Fibroblast of lung (primary cell): ENCODE data around the gene PKDCC. TPM values are rescaled to one million over a fixed set of nuclear protein-coding genes. Genes with fewer than 3 reads are reported as not detected.

ENCODE experiments used
- DNase-seq, 2 donors: peaks; one replicate each; pipeline versions ENCODE4 v3.0.0 to v3.0.0-alpha.2; 2010; ENCODE audit warnings: low read depth in 2 of 2
- H2AFZ ChIP-seq: 2 replicates; pipeline ENCODE4 v1.5.1; 2012; ENCODE audit warnings: low read length, control low read depth, inconsistent platforms
- H3K27ac ChIP-seq: 2 replicates; pipeline ENCODE4 v1.5.1; 2011; ENCODE audit warnings: low read length, control low read depth; ENCODE audit not compliant: insufficient read depth
- H3K27me3 ChIP-seq: 2 replicates; pipeline ENCODE4 v1.5.1; 2011; ENCODE audit warnings: mild to moderate bottlenecking, low read length; ENCODE audit not compliant: control insufficient read depth, insufficient read depth
- H3K36me3 ChIP-seq: 2 replicates; pipeline ENCODE4 v1.5.1; 2011; ENCODE audit warnings: low read length; ENCODE audit not compliant: control insufficient read depth, insufficient read depth
- H3K4me1 ChIP-seq: 2 replicates; pipeline ENCODE4 v1.5.1; 2011; ENCODE audit warnings: low read length; ENCODE audit not compliant: control insufficient read depth, insufficient read depth; ENCODE audit errors: extremely low read depth
- H3K4me2 ChIP-seq: 2 replicates; pipeline ENCODE4 v1.5.1; 2011; ENCODE audit warnings: low read length, control low read depth; ENCODE audit not compliant: insufficient read depth; ENCODE audit errors: extremely low read depth
- H3K4me3 ChIP-seq, 4 experiments: fragments of 200-600 bp in 1 of 4; sonication (generic) in 1 of 4; replicated peaks in 1 of 4; 2 replicates each; pipeline ENCODE4 v1.5.1; 2011 to 2016; ENCODE audit warnings: low read length in 4 of 4, low read depth in 3 of 4, mild to moderate bottlenecking in 3 of 4, control low read depth in 2 of 4, inconsistent platforms in 1 of 4, mixed read lengths in 1 of 4; ENCODE audit not compliant: insufficient read depth in 1 of 4; ENCODE audit errors: control extremely low read depth in 1 of 4
- H3K79me2 ChIP-seq: 2 replicates; pipeline ENCODE4 v1.5.1; 2012; ENCODE audit warnings: mild to moderate bottlenecking, low read length, inconsistent platforms; ENCODE audit not compliant: control insufficient read depth, insufficient read depth
- H3K9ac ChIP-seq: 2 replicates; pipeline ENCODE4 v1.5.1; 2011; ENCODE audit warnings: mild to moderate bottlenecking, low read length, control low read depth; ENCODE audit not compliant: insufficient read depth
- H3K9me3 ChIP-seq: 2 replicates; pipeline ENCODE4 v1.5.1; 2012; ENCODE audit warnings: low read depth, low read length; ENCODE audit not compliant: control insufficient read depth, insufficient read depth
- H4K20me1 ChIP-seq: 2 replicates; pipeline ENCODE4 v1.5.1; 2011; ENCODE audit warnings: low read length; ENCODE audit not compliant: control insufficient read depth, insufficient read depth; ENCODE audit errors: extremely low read depth
- EZH2 ChIP-seq: IDR thresholded peaks from 2 replicates; pipeline ENCODE4 v1.5.1; 2012; ENCODE audit warnings: low read length, control low read depth, mild to moderate bottlenecking; ENCODE audit errors: missing control alignments
- polyA plus RNA-seq, 2 donors: library from polyadenylated mRNA; depleted of rRNA in 1 of 2; stranded (reverse) in 1 of 2; unstranded in 1 of 2; fragments of >200 nt; gene quantifications; 2 replicates each; pipeline ENCODE4 v1.2.1, GENCODE V29; 2011 to 2012; ENCODE audit warnings: missing spikeins in 1 of 2
- total RNA-seq: library from RNA; depleted of rRNA; stranded (reverse); fragments of >200 nt; gene quantifications from 2 replicates; pipeline ENCODE4 v1.2.1, GENCODE V29; 2014
- TF ChIP-seq, protein P1 (sequence below), 2 donors: IDR thresholded peaks in 1 of 2; conservative IDR thresholded peaks in 1 of 2; 1 replicate in 1 of 2; 2 replicates in 1 of 2; pipeline ENCODE4 v1.5.1; 2011 to 2012; ENCODE audit warnings: low read length in 2 of 2, control low read depth in 1 of 2, inconsistent platforms in 1 of 2, low read depth in 1 of 2, mild to moderate bottlenecking in 1 of 2

The PKDCC gene
- total and polyA plus RNA-seq, 2 donors (not counting 1 experiment from before 2014, with no cell fraction given): 48.4 to 63.9 TPM

- Histone ChIP-seq H3K4me1 (peaks cover 13% of the 10 kb centered on the region), H3K4me3 (no peak overlapping the region), H2AFZ (no peak overlapping the region), H3K27me3 (no peaks in the 10 kb centered on the region), H3K9ac (no peak overlapping the region), H3K9me3 (no peaks in the 10 kb centered on the region), H3K27ac (no peak overlapping the region), H3K4me2 (no peak overlapping the region), H3K79me2 (peaks cover 18% of the 10 kb centered on the region), H3K36me3 (peaks cover 30% of the 10 kb centered on the region), H4K20me1 (no peaks in the 10 kb centered on the region)
- TF ChIP-seq EZH2: no peak
- TF ChIP-seq, protein P1, sequence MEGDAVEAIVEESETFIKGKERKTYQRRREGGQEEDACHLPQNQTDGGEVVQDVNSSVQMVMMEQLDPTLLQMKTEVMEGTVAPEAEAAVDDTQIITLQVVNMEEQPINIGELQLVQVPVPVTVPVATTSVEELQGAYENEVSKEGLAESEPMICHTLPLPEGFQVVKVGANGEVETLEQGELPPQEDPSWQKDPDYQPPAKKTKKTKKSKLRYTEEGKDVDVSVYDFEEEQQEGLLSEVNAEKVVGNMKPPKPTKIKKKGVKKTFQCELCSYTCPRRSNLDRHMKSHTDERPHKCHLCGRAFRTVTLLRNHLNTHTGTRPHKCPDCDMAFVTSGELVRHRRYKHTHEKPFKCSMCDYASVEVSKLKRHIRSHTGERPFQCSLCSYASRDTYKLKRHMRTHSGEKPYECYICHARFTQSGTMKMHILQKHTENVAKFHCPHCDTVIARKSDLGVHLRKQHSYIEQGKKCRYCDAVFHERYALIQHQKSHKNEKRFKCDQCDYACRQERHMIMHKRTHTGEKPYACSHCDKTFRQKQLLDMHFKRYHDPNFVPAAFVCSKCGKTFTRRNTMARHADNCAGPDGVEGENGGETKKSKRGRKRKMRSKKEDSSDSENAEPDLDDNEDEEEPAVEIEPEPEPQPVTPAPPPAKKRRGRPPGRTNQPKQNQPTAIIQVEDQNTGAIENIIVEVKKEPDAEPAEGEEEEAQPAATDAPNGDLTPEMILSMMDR (conservative IDR thresholded peaks at IDR 0.05 in 1 of 2, IDR thresholded peaks at IDR 0.05 in 1 of 2; ENCODE audit: low read depth in 1 of 2, low read length in 2 of 2): no peak
- DNase-seq: no peak
Observed at GRCh38 chr2:42054714-42055430, 7.1 kb downstream of the PKDCC start.

DNA sequence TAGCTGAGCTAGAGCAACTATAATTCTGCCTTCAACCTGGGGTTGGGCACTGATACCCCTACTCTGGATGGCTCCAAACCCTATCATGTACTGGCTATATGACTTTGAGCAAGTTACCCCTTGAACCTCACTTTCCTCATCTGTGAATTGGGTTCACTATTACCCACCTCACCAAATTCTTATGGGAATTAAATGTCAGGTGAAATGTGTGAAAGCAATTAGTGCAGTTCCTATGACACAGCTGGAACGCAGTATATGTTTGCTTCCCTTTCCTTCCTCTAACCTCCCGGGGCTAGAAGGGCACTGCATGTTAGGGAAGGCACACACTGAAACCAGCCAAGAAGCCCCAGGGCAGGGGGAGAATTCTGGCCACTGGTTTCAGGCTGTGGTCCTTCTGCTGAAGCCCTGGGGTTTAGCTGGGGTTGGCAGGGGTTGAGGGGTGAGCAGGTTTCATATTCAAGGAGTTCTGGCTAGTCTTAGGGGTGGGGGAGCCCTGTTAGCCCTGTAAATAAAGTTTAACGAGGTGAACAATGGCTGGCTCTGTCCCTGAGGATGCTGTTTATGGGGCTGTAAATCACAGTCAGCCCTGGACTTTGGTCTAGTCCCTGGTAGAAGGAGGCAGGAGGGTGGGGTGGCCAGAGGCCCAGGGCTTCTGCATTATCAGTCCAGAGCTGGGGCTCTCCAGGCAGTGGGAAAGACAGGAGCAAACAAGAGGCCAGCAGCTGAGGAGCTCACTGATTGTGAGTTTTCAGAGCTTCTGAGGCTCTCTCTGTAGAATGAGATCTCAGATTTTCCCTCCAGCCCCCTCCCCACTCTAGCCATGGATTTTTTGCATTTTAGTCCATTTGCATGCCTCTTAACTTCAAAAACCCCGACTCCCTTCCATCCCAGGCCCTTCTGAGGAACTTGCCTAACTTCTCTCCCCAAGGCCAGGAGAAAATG lies 8.0 kb downstream of the PKDCC start:
- no peak for TF ChIP-seq EZH2
- TF ChIP-seq, protein P1 (conservative IDR thresholded peaks at IDR 0.05 in 1 of 2, IDR thresholded peaks at IDR 0.05 in 1 of 2; ENCODE audit: low read depth in 1 of 2, low read length in 2 of 2): no peak
- no peak for DNase-seq
- H3K4me2 ChIP-seq: no peak overlapping the region
- no peaks in the 10 kb centered on the region for H4K20me1 ChIP-seq
- no peak overlapping the region for H2AFZ ChIP-seq
- H3K9me3 ChIP-seq: no peaks in the 10 kb centered on the region
- no peak overlapping the region for H3K9ac ChIP-seq
- H3K4me1 ChIP-seq: peaks cover 17% of the 10 kb centered on the region
- H3K79me2 ChIP-seq: peaks cover 9% of the 10 kb centered on the region
- no peak overlapping the region for H3K4me3 ChIP-seq
- peaks cover 30% of the 10 kb centered on the region for H3K36me3 ChIP-seq
- H3K27me3 ChIP-seq: no peaks in the 10 kb centered on the region
- H3K27ac ChIP-seq: no peak overlapping the region
